HG02884 (cell line): ENCODE results near the gene DACT2.
"Not testable (repeated sequence)": the region's sequence is repeated elsewhere in the genome, so short reads cannot be mapped to it uniquely, and the experiment has no call there.

Experiments
- ATAC-seq: cut with Tn5 transposase; IDR thresholded peaks from one replicate; pipeline ENCODE4 v1.9.1; 2021; ENCODE audit warnings: mild to moderate bottlenecking, moderate library complexity; ENCODE audit not compliant: unreplicated experiment

The DACT2 gene

GRCh38 chr6:168326294-168327261, 7.0 kb upstream of the DACT2 start:
- no peak for ATAC-seq

GRCh38 chr6:168322966-168323365, 3.4 kb upstream of the DACT2 start:
- no peak for ATAC-seq

- no peak for ATAC-seq
These were observed 1.1 kb upstream of the DACT2 start for GRCh38 chr6:168320634-168321033.

DNA sequence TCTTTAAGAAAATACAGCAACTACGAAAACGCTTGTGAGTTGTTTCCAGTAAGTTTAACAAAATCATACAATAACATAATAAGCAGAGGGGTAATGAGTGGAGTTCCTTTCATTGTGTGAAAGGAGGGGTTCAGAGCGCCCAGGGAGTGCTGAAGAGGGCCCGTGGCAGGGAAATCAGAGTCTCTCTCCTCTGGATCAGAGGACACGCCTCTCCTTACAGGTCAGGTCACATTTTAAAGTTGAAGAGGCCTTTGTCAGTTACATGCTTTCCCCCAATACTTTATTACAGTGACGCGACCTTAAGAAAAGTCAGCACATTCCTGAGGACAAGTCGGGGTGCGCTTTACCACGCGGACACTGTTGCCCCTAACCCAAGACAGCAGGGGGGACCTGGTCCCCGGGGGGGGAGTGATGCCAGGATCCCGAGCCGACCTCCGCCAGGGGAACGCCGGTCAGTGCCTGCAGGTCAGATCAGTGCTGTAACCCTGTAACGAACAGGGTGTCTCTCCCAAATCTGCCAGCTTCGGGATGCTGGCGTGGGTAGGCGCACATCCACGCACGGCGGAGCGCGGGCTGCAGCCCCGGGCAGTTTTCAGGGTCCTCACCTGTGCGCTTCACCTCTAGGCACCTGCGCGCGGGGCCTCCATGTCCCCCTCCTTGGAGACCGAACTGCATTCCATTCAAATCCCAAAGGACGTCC, 848 bp downstream of the DACT2 start:
- ATAC-seq: no peak

DNA sequence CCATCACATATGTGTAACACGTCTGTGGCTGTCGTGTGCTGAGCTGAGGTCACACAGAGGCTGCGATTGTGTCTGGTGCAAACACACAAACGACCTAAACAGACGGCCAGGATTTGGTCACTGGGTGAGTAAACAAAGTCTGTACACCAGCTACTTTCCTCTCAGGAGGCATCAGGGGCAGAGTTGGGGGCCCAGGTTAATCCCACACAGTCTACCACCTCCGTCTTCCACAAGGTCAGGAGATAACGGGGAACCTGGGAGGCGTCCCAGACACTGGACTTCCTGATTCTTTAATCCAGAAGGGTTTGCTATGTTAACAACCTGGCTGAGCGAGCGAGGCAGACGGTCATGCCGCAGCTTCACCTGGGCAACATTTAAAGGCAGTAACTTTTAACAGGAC, 1.5 kb downstream of the DACT2 start:
- ATAC-seq: no peak

DNA sequence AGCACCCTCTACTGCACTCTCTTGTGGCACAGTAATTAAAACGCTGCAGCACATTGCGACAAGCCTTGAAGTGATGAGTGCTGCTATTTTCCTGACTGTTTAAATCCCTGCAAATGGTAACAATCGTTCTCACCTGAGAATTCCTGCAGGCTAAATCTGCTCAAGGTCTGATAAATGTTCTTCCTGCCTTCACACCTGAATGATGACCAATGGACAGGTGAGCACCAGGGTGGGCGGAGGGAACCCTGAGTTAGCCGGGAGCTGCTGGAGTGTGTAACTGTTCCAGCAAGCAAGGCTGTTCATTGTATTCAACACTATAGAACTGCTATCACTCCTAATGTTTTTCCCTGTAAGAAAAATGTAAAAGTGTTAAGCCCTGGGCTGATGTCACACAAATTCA, 4.0 kb downstream of the DACT2 start:
- no peak for ATAC-seq

- ATAC-seq: no peak
These were observed 4.6 kb downstream of the DACT2 start for GRCh38 chr6:168314948-168315347.

GRCh38 chr6:168314021-168314420, 5.6 kb downstream of the DACT2 start:
- no peak for ATAC-seq

GRCh38 chr6:168313431-168314011, 6.1 kb downstream of the DACT2 start:
- ATAC-seq: no peak

DNA sequence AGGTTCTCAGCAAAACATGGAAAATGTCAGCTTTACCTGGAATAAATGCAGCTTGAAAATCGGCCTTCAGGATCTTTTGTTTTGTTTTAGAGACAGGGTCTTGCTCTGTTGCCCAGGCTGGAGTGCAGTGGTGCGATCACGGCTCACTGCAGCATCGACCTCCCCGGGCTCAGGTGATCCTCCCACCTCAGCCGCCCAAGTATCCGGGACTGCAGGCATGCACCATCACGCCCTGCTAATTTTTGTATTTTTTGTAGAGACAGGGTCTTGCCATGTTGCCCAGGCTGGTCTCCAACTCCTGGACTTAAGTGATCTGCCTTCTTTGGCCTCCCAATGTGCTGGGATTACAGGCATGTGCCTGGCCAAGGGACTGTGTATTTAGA, 7.5 kb downstream of the DACT2 start:
- ATAC-seq: not testable (repeated sequence)

- no peak for ATAC-seq
These were observed 8.0 kb downstream of the DACT2 start for GRCh38 chr6:168311410-168312124.

- no peak for ATAC-seq
These were observed 8.6 kb downstream of the DACT2 start for GRCh38 chr6:168310945-168311344.

GRCh38 chr6:168310403-168310802, 9.2 kb downstream of the DACT2 start:
- ATAC-seq: no peak

GRCh38 chr6:168309997-168310396, 9.6 kb downstream of the DACT2 start:
- ATAC-seq: no peak

DNA sequence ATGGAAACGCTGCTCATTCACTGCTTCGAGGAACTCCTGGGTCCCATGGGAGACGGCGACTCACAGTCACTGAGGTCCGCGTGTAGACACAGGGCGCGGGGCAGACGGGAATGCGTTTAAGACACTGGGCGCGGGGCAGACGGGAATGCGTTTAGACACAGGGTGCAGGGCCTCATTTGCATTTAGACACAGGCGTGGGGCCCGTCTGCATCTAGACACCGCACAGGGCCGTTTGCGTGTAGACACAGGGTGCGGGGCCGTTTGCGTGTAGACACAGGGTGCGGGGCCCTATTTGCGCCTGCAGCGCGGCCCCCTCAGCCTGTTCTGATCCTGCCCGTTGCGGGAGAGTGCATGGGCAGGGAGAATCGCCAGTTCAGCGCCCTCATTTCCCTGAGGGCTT, 10.4 kb downstream of the DACT2 start:
- ATAC-seq: no peak

DNA sequence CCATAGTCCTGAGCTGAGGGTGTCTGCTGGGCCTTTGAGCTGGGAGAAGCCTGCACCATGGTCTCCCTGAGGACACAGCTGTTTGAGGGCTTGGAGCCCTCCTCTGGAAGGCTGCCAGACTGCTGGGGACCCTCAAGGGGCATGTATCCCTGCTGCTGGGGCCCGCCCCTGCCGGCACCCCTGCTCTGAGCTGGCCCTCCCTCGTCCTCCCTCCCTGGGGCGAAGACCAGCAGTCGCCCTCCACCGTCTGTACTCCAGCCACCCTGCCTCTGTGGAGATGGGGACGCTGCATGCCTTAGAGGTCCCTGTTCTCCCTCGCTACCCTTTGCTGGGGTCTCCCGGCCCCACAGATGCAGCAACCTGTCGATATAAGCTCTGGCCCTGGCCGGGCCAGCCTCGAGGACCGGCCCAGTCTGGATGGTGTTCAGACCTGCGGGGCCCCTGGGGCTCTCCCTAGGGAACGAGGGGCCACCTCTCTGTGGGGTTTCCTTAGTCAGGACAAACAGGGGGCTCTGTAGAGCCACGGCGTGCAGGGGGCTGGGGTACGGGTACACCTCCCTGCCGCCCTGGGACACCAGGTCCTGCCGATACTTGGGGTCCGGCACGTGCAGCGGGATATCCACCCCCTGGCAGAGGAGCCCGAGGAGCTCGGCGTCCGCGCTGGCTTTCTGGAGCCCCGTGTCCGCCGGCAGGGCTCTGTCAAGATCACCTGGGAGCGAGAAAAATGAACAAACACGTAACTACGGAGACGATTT, 11.0 kb downstream of the DACT2 start:
- no peak for ATAC-seq

GRCh38 chr6:168307695-168308021, 11.9 kb downstream of the DACT2 start:
- no peak for ATAC-seq

GRCh38 chr6:168307015-168307694, 12.4 kb downstream of the DACT2 start:
- ATAC-seq: no peak

DNA sequence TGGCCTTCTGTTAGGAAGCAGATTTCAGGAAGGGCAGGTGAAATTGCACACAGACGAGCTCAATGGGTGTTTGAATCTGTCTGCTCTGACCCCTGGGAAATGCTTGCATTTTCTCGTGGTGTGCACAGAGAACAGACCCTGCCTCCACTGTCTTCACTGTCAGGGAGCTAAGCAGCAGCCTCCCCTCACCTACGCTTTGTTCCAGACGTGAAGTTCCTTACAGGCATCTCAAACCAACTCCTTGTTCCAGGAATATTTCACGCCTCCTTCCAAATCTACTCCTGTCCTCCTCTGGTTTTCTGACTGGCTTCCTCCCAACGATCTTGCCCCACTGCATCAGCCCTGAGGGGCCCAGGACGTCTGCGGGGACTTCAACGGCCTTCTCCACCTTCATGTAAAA, 13.7 kb downstream of the DACT2 start:
- no peak for ATAC-seq
